ENCODE measurements around the gene ITGB4.
"Not testable (repeated sequence)": the region's sequence is repeated elsewhere in the genome, so short reads cannot be mapped to it uniquely, and the experiment has no call there.

The ITGB4 gene

DNA sequence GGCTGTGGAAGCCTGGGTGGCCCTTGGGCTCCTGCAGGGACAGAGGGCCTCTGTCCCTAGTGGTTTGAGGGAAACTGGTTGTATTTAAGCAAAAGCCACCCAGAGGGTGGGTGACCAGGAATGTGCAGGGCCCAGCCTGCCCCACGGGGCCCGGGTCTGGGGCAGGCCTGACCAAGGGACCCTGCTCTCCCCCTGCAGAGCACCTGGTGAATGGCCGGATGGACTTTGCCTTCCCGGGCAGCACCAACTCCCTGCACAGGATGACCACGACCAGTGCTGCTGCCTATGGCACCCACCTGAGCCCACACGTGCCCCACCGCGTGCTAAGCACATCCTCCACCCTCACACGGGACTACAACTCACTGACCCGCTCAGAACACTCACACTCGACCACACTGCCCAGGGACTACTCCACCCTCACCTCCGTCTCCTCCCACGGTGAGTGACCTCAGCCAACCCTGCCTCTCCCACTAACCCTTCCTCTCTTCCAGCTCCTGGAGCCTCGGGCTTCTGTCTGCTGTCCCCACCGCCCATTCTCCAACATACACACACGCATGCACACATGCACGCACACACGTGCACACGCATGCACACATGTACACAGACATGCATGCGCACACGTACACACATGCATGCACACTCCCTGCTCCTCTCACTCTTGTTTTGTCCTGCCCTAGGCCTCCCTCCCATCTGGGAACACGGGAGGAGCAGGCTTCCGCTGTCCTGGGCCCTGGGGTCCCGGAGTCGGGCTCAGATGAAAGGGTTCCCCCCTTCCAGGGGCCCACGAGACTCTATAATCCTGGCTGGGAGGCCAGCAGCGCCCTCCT lies 33.3 kb downstream of the ITGB4 start:
- DNase-seq = no peak

- peak; percentile 46 for DNase-seq
Observed at GRCh38 chr17:75755205-75755901, 34.1 kb downstream of the ITGB4 start.

DNA sequence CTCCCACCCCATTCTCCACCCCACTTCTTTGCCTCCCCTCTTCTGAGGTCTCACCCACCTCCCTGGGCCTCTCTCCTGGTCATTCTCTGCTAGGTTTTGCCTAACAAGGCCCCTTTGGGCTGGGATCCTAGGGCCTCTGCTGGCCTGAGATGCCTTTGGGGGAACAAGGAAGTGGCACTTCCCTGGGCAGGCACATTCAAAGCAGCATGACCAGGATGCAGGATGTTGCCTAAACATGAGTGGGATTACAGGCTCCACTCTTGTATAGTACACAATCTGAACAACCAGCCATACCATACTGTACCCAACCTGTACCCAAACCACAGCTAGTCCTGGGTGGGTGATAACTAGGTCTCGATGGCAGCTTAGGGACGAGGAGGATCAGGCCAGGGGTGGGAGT lies 34.7 kb downstream of the ITGB4 start:
- peak; percentile 45 for DNase-seq

DNA sequence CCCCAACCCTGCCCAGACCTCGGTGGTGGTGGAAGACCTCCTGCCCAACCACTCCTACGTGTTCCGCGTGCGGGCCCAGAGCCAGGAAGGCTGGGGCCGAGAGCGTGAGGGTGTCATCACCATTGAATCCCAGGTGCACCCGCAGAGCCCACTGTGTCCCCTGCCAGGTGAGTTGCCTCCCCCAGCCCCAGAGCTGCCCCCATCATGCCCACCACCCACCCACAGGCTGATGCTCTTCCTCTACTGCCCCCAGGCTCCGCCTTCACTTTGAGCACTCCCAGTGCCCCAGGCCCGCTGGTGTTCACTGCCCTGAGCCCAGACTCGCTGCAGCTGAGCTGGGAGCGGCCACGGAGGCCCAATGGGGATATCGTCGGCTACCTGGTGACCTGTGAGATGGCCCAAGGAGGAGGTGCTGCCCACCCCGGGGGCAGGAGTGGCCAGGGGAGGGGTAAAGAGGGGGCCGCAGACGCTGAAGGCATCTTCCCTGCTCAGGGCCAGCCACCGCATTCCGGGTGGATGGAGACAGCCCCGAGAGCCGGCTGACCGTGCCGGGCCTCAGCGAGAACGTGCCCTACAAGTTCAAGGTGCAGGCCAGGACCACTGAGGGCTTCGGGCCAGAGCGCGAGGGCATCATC lies 35.3 kb downstream of the ITGB4 start:
- DNase-seq = no peak

- no peak for DNase-seq
Observed at GRCh38 chr17:75757086-75757681, 35.9 kb downstream of the ITGB4 start.

GRCh38 chr17:75758131-75758905 lies 37.1 kb downstream of the ITGB4 start:
- DNase-seq = no peak

- no peak for DNase-seq
Observed at GRCh38 chr17:75759457-75759856, 38.2 kb downstream of the ITGB4 start.

- DNase-seq = not testable (repeated sequence)
Observed at GRCh38 chr17:75759978-75760640, 38.9 kb downstream of the ITGB4 start.

DNA sequence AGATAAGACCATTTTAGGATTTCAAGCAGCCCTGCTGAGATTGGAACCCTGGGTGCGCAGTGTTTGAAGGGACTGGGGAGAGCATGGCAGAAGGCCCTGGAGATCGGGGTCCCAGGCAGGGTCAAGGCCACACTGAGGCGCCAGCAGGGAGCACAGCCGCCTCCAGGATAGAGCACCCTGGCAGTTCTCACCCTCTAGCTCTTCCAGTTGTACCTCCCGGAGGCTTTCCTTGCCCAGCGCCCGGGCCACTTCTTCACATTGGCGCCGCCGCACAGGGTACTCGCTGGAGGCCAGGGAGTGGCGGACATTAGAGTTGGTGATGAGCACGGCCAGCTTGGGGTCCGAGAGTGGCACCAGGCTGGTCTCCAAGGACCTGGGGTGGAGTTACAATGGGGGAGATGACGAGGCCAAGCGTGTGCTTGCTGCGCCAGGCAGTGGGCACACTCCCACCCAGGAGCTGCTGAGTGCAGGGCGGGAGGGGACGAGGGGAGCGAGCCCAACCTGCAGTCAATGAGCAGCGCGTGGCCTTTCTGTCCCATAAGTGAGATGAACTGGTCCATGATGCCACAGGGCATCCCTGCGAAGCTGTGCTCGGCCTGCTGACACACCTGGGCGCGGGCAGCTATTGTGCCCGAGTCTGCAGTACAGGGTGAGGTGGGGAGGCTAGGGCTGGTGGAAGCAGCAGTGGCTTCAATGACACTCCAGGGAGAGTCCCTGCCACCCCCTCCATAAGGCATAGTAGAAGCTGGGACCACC lies 41.4 kb downstream of the ITGB4 start:
- DNase-seq = no peak

DNA sequence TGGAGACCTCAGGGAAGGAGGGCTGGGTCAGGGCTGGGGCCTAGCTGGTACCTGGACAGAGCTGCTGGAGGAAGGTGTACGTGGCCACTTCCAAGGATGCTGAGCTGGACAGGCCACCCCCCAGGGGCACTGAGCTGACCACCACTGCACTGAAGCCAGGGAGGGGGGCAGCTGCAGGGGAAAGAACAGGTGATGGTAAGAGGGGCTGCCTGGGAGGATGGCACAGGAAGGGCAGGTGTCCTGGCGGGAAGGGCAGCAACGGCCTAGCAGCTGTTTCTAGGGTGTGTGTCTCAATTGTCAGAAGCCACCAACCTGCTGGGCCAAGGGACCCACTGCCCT lies 42.0 kb downstream of the ITGB4 start:
- no peak for DNase-seq

- DNase-seq = no peak
Observed at GRCh38 chr17:75763613-75764416, 42.6 kb downstream of the ITGB4 start.

- DNase-seq = no peak
Observed at GRCh38 chr17:75764417-75764710, 43.1 kb downstream of the ITGB4 start.

DNA sequence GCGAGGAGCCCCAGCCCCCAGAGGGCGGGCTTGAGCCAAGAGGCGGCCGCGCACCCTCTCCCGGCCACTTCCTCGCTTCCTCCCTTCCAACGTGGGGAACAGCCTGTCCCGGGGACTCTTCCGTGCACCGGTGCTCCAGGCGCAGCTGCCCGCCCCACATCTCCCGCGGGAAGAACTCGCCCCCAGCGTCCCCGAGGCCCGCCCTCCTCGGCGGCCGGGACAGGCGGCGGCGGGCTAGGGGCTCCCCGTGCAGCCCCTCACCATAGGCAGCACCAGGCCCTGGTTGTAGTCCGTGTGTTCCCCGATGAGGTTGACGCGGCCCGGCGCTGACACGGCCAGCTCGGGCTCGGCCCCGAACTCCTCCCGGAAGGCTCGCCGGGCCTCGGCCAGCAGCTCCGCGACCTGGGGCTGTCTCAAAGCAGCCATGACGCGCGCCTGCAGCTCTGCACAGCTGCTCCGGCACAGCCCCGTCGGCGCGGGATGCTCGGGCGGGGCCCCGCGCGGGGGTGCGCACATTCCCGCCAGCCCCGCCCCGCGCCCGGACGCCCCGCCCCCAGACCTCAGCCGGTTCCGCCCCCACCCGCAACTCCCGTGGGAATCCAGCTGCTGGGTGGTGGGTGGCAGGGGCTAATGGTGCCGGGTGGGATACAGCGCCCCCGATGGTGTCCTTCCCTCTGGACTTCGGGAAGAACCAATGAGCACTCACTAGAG lies 43.6 kb downstream of the ITGB4 start, which contains the start of gene GALK1:
Gene GALK1, minus strand, starts transcription at position 482 of the 711 bp plus-strand sequence. Its CDS starts 56 bp downstream, at position 426.
- peak; percentile 71 for DNase-seq

GRCh38 chr17:75765981-75766380 lies 44.7 kb downstream of the ITGB4 start:
- no peak for DNase-seq

DNA sequence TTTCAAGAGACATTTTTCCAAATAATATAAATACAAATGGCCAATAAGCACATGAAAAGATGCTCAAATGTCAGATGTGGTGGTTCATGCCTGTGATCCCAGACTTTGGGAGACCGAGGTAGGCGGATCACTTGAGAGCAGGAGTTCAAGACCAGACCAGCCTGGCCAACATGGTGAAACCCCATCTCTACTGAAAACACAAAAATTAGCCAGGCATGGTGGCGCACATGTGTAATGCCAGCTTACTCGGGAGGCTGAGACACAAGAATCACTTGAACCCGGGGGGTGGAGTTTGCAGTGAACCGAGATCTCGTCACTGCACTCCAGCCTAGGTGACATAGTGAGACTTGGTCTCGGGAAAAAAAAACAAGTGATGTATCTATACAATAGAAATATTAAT lies 46.6 kb downstream of the ITGB4 start:
- no peak for DNase-seq

DNA sequence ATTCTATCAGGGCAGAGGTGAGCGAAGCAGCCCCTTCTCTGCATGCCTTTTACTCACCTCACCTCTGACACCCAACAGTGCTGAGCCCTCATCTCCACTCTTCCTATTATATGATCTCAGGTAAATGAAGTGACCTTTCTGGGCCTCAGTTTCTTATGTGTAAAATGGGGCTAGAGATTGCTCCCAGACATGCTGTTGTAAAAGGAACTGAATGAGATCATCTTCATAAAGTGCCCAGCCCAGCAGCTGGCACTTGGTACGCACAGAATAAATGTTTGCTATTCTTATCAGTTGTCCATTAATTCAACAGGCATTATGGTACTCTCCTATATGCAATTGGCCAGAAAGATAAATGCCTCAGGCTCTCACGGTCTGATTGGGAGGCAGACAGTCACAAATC lies 48.3 kb downstream of the ITGB4 start:
- DNase-seq = no peak

- no peak for DNase-seq
Observed at GRCh38 chr17:75771334-75772281, 50.3 kb downstream of the ITGB4 start.

- no peak for DNase-seq
Observed at GRCh38 chr17:75773121-75773807, 52.0 kb downstream of the ITGB4 start.

All from MV-4-11 (cell line).